CD4-positive, CD25-positive, alpha-beta regulatory T cell (primary cell): ENCODE results near the gene ANG. TPM values are rescaled to one million over a fixed set of nuclear protein-coding genes. Genes with fewer than 3 reads are reported as not detected.

Source experiments
- ATAC-seq, 2 donors: fragments of 150-1000 bp; cut with Tn5 transposase; one replicate each; pipeline ENCODE4 v1.10.0; 2021; ENCODE audit warnings: low read depth in 2 of 2, moderate number of reproducible peaks in 2 of 2, moderate library complexity in 1 of 2
- DNase-seq, 3 donors: peaks; one replicate each; pipeline versions ENCODE4 v3.0.0 to v3.0.0-alpha.2; 2012 to 2022; ENCODE audit warnings: mixed read lengths in 1 of 3
- H3K27ac ChIP-seq: one replicate; pipeline ENCODE4 v1.7.0; 2013; ENCODE audit warnings: mild to moderate bottlenecking, low read length; ENCODE audit not compliant: insufficient read depth, poor library complexity, severe bottlenecking
- H3K27me3 ChIP-seq: one replicate; pipeline ENCODE4 v1.7.0; 2013; ENCODE audit warnings: low read length; ENCODE audit not compliant: control insufficient read depth, insufficient read depth
- H3K36me3 ChIP-seq: one replicate; pipeline ENCODE4 v1.7.0; 2013; ENCODE audit warnings: mild to moderate bottlenecking, low read length, moderate library complexity; ENCODE audit not compliant: control insufficient read depth, insufficient read depth
- H3K4me1 ChIP-seq: 2 replicates; pipeline ENCODE4 v1.7.0; 2013; ENCODE audit warnings: mild to moderate bottlenecking, low read length; ENCODE audit not compliant: insufficient read depth, control insufficient read depth, poor library complexity, severe bottlenecking
- H3K4me3 ChIP-seq: one replicate; pipeline ENCODE4 v1.7.0; 2013; ENCODE audit warnings: low read depth, mild to moderate bottlenecking, low read length, moderate library complexity
- H3K9me3 ChIP-seq, 2 experiments: 1 replicate in 1 of 2; 2 replicates in 1 of 2; pipeline ENCODE4 v1.7.0; 2013; ENCODE audit warnings: low read length in 2 of 2, mild to moderate bottlenecking in 1 of 2, moderate library complexity in 1 of 2; ENCODE audit not compliant: control insufficient read depth in 2 of 2
- H3K27ac Mint-ChIP-seq, 3 donors: one replicate each; pipeline ENCODE4 v1.8.0; 2020 to 2022; ENCODE audit warnings: mild to moderate bottlenecking in 3 of 3, mixed read lengths in 3 of 3, moderate library complexity in 2 of 3
- H3K27me3 Mint-ChIP-seq: one replicate; pipeline ENCODE4 v1.8.0; 2022; ENCODE audit warnings: mild to moderate bottlenecking, mixed read lengths
- H3K36me3 Mint-ChIP-seq: one replicate; pipeline ENCODE4 v1.8.0; 2020; ENCODE audit warnings: mixed read lengths
- H3K4me1 Mint-ChIP-seq, 4 donors: one replicate each; pipeline ENCODE4 v1.8.0; 2020 to 2022; ENCODE audit warnings: mixed read lengths in 4 of 4, mild to moderate bottlenecking in 1 of 4
- H3K4me3 Mint-ChIP-seq, 4 donors: one replicate each; pipeline ENCODE4 v1.8.0; 2020 to 2022; ENCODE audit warnings: mild to moderate bottlenecking in 4 of 4, mixed read lengths in 4 of 4, moderate library complexity in 3 of 4
- H3K9me3 Mint-ChIP-seq, 7 donors: one replicate each; pipeline ENCODE4 v1.8.0; 2020 to 2022; ENCODE audit warnings: mixed read lengths in 7 of 7, mild to moderate bottlenecking in 3 of 7, moderate library complexity in 2 of 7
- polyA plus RNA-seq, 4 donors: library from polyadenylated mRNA; unstranded; fragments of 300-500 nt; fragmentation: Illumina TruSeq; gene quantifications; one replicate each; pipeline ENCODE4 v1.2.3, GENCODE V29; 2021
- total RNA-seq: library from RNA; stranded (reverse); gene quantifications from one replicate; pipeline ENCODE4 v1.2.3, GENCODE V29; 2022

ANG gene
- total and polyA plus RNA-seq, 5 donors from 2014 or later: 0.59 to 2.3 (median 0.95) TPM

- DNase-seq (peak; percentile 68 to 87 (median 80)), ATAC-seq (peak; percentile 17 to 32)
- no peak within 1 kb of the TSS for H3K4me3 Mint-ChIP-seq
- no peak within 1 kb of the TSS for H3K27ac Mint-ChIP-seq
- H3K36me3 Mint-ChIP-seq: no peaks in the 10 kb centered on the region
- H3K27me3 ChIP-seq: no peaks in the 10 kb centered on the region
- H3K27me3 Mint-ChIP-seq: no peaks in the 10 kb centered on the region
- peak within 1 kb of the TSS; percentile 96 for H3K27ac ChIP-seq
- no peaks in the 10 kb centered on the region for H3K36me3 ChIP-seq
- peaks cover 45% of the 10 kb centered on the region for H3K4me1 ChIP-seq
- peak within 1 kb of the TSS; percentile 93 for H3K4me3 ChIP-seq
- peaks cover 0 to 6% (median 0%) of the 10 kb centered on the region in 7 donors for H3K9me3 Mint-ChIP-seq
- H3K9me3 ChIP-seq: no peaks in the 10 kb centered on the region
- peaks cover 10 to 35% (median 22%) of the 10 kb centered on the region in 4 donors for H3K4me1 Mint-ChIP-seq
Measured at GRCh38 chr14:20683891-20684661, 4.5 kb upstream of the ANG start, which contains the start of gene RNASE4. TSS of gene RNASE4 (plus strand) at chr14:20684560. CDS start at chr14:20699372, 14,812 bp downstream.

- no peaks in the 10 kb centered on the region for H3K9me3 ChIP-seq
- no peaks in the 10 kb centered on the region for H3K27me3 ChIP-seq
- peak overlapping the region; percentile 73 for H3K4me3 ChIP-seq
- peak overlapping the region; percentile 96 for H3K27ac ChIP-seq
- DNase-seq (no peak), ATAC-seq (no peak)
- Mint-ChIP-seq H3K36me3 (no peaks in the 10 kb centered on the region), H3K9me3 (peaks cover 0 to 4% (median 0%) of the 10 kb centered on the region in 7 donors), H3K4me3 (no peak overlapping the region), H3K27ac (no peak overlapping the region), H3K4me1 (peaks cover 10 to 33% (median 21%) of the 10 kb centered on the region in 4 donors), H3K27me3 (no peaks in the 10 kb centered on the region)
- H3K36me3 ChIP-seq: no peaks in the 10 kb centered on the region
- H3K4me1 ChIP-seq: peaks cover 43% of the 10 kb centered on the region
Measured at GRCh38 chr14:20684662-20685456, 3.7 kb upstream of the ANG start.

- H3K4me3 ChIP-seq: no peak overlapping the region
- no peak for ATAC-seq
- Mint-ChIP-seq H3K4me1 (peaks cover 4 to 24% (median 15%) of the 10 kb centered on the region in 4 donors), H3K4me3 (no peak overlapping the region), H3K27ac (peak overlapping the region in 1 of 3 donors; percentile 39), H3K36me3 (no peaks in the 10 kb centered on the region), H3K27me3 (no peaks in the 10 kb centered on the region), H3K9me3 (peaks cover 0 to under 1% (median 0%) of the 10 kb centered on the region in 7 donors)
- H3K4me1 ChIP-seq: peaks cover 25% of the 10 kb centered on the region
- H3K9me3 ChIP-seq: no peaks in the 10 kb centered on the region
- no peaks in the 10 kb centered on the region for H3K36me3 ChIP-seq
- no peak overlapping the region for H3K27ac ChIP-seq
- DNase-seq: no peak
- no peaks in the 10 kb centered on the region for H3K27me3 ChIP-seq
Measured at GRCh38 chr14:20686386-20687143, 2.0 kb upstream of the ANG start.

- peak overlapping the region in 1 of 3 donors; percentile 27 for H3K27ac Mint-ChIP-seq
- DNase-seq: no peak
- H3K27me3 ChIP-seq: no peaks in the 10 kb centered on the region
Measured at GRCh38 chr14:20687362-20688166, 1.0 kb upstream of the ANG start.

GRCh38 chr14:20690848-20691640 is 2.5 kb downstream of the ANG start:
- no peak overlapping the region for H3K27ac Mint-ChIP-seq
- no peaks in the 10 kb centered on the region for H3K36me3 ChIP-seq
- no peaks in the 10 kb centered on the region for H3K9me3 Mint-ChIP-seq
- ATAC-seq (peak; percentile 79 to 85), DNase-seq (peak; percentile 26 to 79 (median 69))
- no peak overlapping the region for H3K27ac ChIP-seq
- H3K9me3 ChIP-seq: no peaks in the 10 kb centered on the region
- H3K4me1 ChIP-seq: no peaks in the 10 kb centered on the region
- H3K27me3 ChIP-seq: no peaks in the 10 kb centered on the region
- no peaks in the 10 kb centered on the region for H3K27me3 Mint-ChIP-seq
- no peak overlapping the region for H3K4me3 ChIP-seq
- peak overlapping the region in 1 of 4 donors; percentile 7 for H3K4me3 Mint-ChIP-seq
- H3K36me3 Mint-ChIP-seq: no peaks in the 10 kb centered on the region
- H3K4me1 Mint-ChIP-seq: peaks cover 0 to 8% (median 6%) of the 10 kb centered on the region in 4 donors

More at GRCh38 chr14:20687362-20688166, 1.0 kb upstream of the ANG start:
- Mint-ChIP-seq H3K27me3 (no peaks in the 10 kb centered on the region), H3K4me1 (peaks cover 0 to 19% (median 12%) of the 10 kb centered on the region in 4 donors), H3K9me3 (no peaks in the 10 kb centered on the region), H3K4me3 (no peak overlapping the region), H3K36me3 (no peaks in the 10 kb centered on the region)
- Histone ChIP-seq H3K4me1 (peaks cover 15% of the 10 kb centered on the region), H3K27ac (no peak overlapping the region), H3K4me3 (no peak overlapping the region), H3K9me3 (no peaks in the 10 kb centered on the region), H3K36me3 (no peaks in the 10 kb centered on the region)
- no peak for ATAC-seq

GRCh38 chr14:20692116-20692751 is 3.7 kb downstream of the ANG start:
- H3K9me3 Mint-ChIP-seq: no peaks in the 10 kb centered on the region
- ATAC-seq (no peak), DNase-seq (peak in 1 of 3 donors; percentile 72)
- no peaks in the 10 kb centered on the region for H3K4me1 ChIP-seq
- H3K9me3 ChIP-seq: no peaks in the 10 kb centered on the region
- no peak overlapping the region for H3K4me3 Mint-ChIP-seq
- peaks cover 0 to 7% (median 4%) of the 10 kb centered on the region in 4 donors for H3K4me1 Mint-ChIP-seq
- no peaks in the 10 kb centered on the region for H3K36me3 ChIP-seq
- H3K4me3 ChIP-seq: no peak overlapping the region
- H3K27me3 Mint-ChIP-seq: no peaks in the 10 kb centered on the region
- no peaks in the 10 kb centered on the region for H3K27me3 ChIP-seq
- no peak overlapping the region for H3K27ac Mint-ChIP-seq
- H3K27ac ChIP-seq: no peak overlapping the region
- H3K36me3 Mint-ChIP-seq: no peaks in the 10 kb centered on the region
